ENCODE results near the gene SPATA1.

The SPATA1 gene

GRCh38 chr1:84570436-84571149 is 64.4 kb downstream of the SPATA1 start:
- in situ Hi-C loops (cut with HindIII; ENCODE audit: low sequenced_read_pairs), result no loop called here
- H3K4me3 ChIP-seq (ENCODE audit: low read depth, low read length), result no peak overlapping the region
- no peak for TF ChIP-seq CTCF (IDR thresholded peaks at IDR 0.05; ENCODE audit: low read depth, low read length, missing control alignments)
- no peak for DNase-seq (ENCODE audit: low read depth)

- in situ Hi-C loops (cut with HindIII; ENCODE audit: low sequenced_read_pairs), result no loop called here
- no peak for DNase-seq (ENCODE audit: low read depth)
- no peak overlapping the region for H3K4me3 ChIP-seq (ENCODE audit: low read depth, low read length)
- TF ChIP-seq CTCF (IDR thresholded peaks at IDR 0.05; ENCODE audit: low read depth, low read length, missing control alignments), result no peak
These were observed 65.0 kb downstream of the SPATA1 start for GRCh38 chr1:84571150-84571535.

- no peak for DNase-seq (ENCODE audit: low read depth)
- H3K4me3 ChIP-seq (ENCODE audit: low read depth, low read length), result peak overlapping the region; percentile 63
- in situ Hi-C loops (cut with HindIII; ENCODE audit: low sequenced_read_pairs), result no loop called here
- TF ChIP-seq CTCF (IDR thresholded peaks at IDR 0.05; ENCODE audit: low read depth, low read length, missing control alignments), result no peak
These were observed 67.3 kb downstream of the SPATA1 start for GRCh38 chr1:84573481-84573966.

GRCh38 chr1:84573967-84574842 is 68.0 kb downstream of the SPATA1 start, which contains the start of gene CTBS:
Gene CTBS, minus strand, starts transcription at chr1:84574440. Its CDS starts 25 bp downstream, at chr1:84574415.
- H3K4me3 ChIP-seq (ENCODE audit: low read depth, low read length), result peak within 1 kb of the TSS; percentile 63
- no peak for TF ChIP-seq CTCF (IDR thresholded peaks at IDR 0.05; ENCODE audit: low read depth, low read length, missing control alignments)
- no peak for DNase-seq (ENCODE audit: low read depth)
- in situ Hi-C loops (cut with HindIII; ENCODE audit: low sequenced_read_pairs), result no loop called here

- no peak for TF ChIP-seq CTCF (IDR thresholded peaks at IDR 0.05; ENCODE audit: low read depth, low read length, missing control alignments)
- in situ Hi-C loops (cut with HindIII; ENCODE audit: low sequenced_read_pairs), result no loop called here
- no peak for DNase-seq (ENCODE audit: low read depth)
- H3K4me3 ChIP-seq (ENCODE audit: low read depth, low read length), result no peak overlapping the region
These were observed 68.8 kb downstream of the SPATA1 start for GRCh38 chr1:84574936-84575335.

GRCh38 chr1:84581648-84582047 is 75.5 kb downstream of the SPATA1 start:
- H3K4me3 ChIP-seq (ENCODE audit: low read depth, low read length), result no peak overlapping the region
- DNase-seq (ENCODE audit: low read depth), result no peak
- TF ChIP-seq CTCF (IDR thresholded peaks at IDR 0.05; ENCODE audit: low read depth, low read length, missing control alignments), result no peak
- in situ Hi-C loops (cut with HindIII; ENCODE audit: low sequenced_read_pairs), result no loop called here

All from astrocyte of the cerebellum (primary cell).